Measurements from ENCODE around the gene DBT. TPM values are rescaled to one million over a fixed set of nuclear protein-coding genes. Genes with fewer than 3 reads are reported as not detected.

DBT gene
- total and polyA plus RNA-seq, 10 of the 15 experiments (the other 5 are each of a cell fraction or from before 2014, with no cell fraction given), result 2.1 to 15.9 (median 6.9) TPM

DNA sequence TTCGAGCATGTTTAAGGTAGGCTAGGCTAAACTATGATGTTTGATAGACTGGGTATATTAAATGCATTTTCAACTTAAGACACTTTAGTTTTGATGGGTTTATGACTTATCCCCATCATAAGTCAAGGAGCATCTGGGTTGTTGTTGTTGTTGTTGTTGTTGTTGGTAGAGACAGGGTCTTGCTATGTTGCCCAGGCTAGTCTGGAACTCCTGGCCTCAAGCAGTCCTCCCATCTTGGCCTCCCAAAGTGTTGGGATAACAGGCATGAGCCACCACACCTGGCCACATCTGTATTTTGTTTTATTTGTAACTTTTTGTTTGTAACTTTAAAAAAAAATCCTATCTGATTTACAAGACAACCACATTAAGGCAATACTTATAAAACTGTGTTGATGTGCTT, 17.5 kb downstream of the DBT start:
- ChIA-PET RAD21 (ENCODE audit: unreplicated experiment) (no interaction called here), SMC1A (ENCODE audit: uncharacterized antibody, unreplicated experiment) (no interaction called here), CTCF (no interaction called here), POLR2A (no interaction called here)
- ATAC-seq (no peak), FAIRE-seq (no peak), DNase-seq (ENCODE audit: low read depth, low spot score) (no peak)
- no peak overlapping the region for H3K4me2 ChIP-seq (ENCODE audit: control insufficient read depth, insufficient read depth)
- BruUV-seq (replicated peaks), result no TSS peak
- no peaks in the 10 kb centered on the region for H3K9me3 ChIP-seq (replicated peaks; ENCODE audit: control insufficient read depth, insufficient read depth, low read length)
- H3K79me2 ChIP-seq (ENCODE audit: control insufficient read depth, insufficient read depth, low read length), result no peaks in the 10 kb centered on the region
- no peaks in the 10 kb centered on the region for H4K20me1 ChIP-seq (ENCODE audit: control insufficient read depth, insufficient read depth)
- no peaks in the 10 kb centered on the region for H3K4me1 ChIP-seq (ENCODE audit: control insufficient read depth, insufficient read depth, low read length)
- WGBS (ENCODE audit: insufficient coverage, insufficient replicate concordance, low lambda C conversion rate, missing lambda C conversion rate), result 100% methylated on average over 1 of the region's 1 CpG
- H3K4me3 ChIP-seq, result no peak overlapping the region
- H3K9ac ChIP-seq (ENCODE audit: control insufficient read depth, insufficient read depth, low read length), result no peak overlapping the region
- TF ChIP-seq SMARCA5 (IDR thresholded peaks at IDR 0.05) (no peak), FOXM1 (IDR thresholded peaks at IDR 0.05; ENCODE audit: low read depth, low read length) (no peak), ESRRA (IDR thresholded peaks at IDR 0.05; ENCODE audit: low read length) (no peak), MXI1 (IDR thresholded peaks at IDR 0.05; ENCODE audit: low read depth, low read length) (no peak), CBFB (IDR thresholded peaks at IDR 0.05; ENCODE audit: low read depth) (no peak), HDAC6 (IDR thresholded peaks at IDR 0.05; ENCODE audit: unreplicated experiment) (no peak)
- H3K27me3 ChIP-seq (replicated peaks in 1 of 2; ENCODE audit: control insufficient read depth in 2 of 2, insufficient read depth in 2 of 2, low read length in 1 of 2), result no peaks in the 10 kb centered on the region
- H3K36me3 ChIP-seq (ENCODE audit: control insufficient read depth in 2 of 2, insufficient read depth in 2 of 2, low read length in 1 of 2), result peaks cover 0 to 14% of the 10 kb centered on the region in 2 experiments
- intact Hi-C loops (cut with micrococcal nuclease; ENCODE audit: unreplicated experiment) (no loop called here), in situ Hi-C loops (cut with MboI) (no loop called here)
- H2AFZ ChIP-seq (ENCODE audit: control insufficient read depth, low read depth, low read length), result no peak overlapping the region
- no peak overlapping the region for H3K27ac ChIP-seq (ENCODE audit: control insufficient read depth, insufficient read depth)

DNA sequence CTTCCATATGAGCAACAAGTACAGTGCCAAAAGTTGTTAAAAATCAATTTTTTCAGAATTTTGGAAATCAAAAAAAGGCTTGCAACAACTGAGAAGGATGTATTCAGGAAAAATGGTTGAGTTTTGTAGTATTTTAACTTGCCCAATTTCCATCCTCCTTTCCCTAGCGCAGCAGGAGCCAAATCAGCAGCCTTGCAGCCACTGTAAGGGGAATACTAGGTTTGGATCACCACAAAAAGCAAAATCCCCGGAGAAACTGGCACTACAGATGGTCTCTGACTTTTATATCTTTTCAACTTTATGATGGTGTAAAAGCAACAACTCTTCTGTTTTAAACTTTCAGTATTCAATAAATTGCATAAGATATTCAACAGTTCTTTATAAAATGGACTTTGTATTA, 17.9 kb downstream of the DBT start:
- no peak for DNase-seq (ENCODE audit: low read depth, low spot score)
- Histone ChIP-seq H3K4me2 (ENCODE audit: control insufficient read depth, insufficient read depth) (no peak overlapping the region), H3K4me1 (ENCODE audit: control insufficient read depth, insufficient read depth, low read length) (no peaks in the 10 kb centered on the region), H3K9ac (ENCODE audit: control insufficient read depth, insufficient read depth, low read length) (no peak overlapping the region), H3K9me3 (replicated peaks; ENCODE audit: control insufficient read depth, insufficient read depth, low read length) (no peaks in the 10 kb centered on the region), H3K27ac (ENCODE audit: control insufficient read depth, insufficient read depth) (no peak overlapping the region), H4K20me1 (ENCODE audit: control insufficient read depth, insufficient read depth) (no peaks in the 10 kb centered on the region), H2AFZ (ENCODE audit: control insufficient read depth, low read depth, low read length) (no peak overlapping the region), H3K27me3 (replicated peaks in 1 of 2; ENCODE audit: control insufficient read depth in 2 of 2, insufficient read depth in 2 of 2, low read length in 1 of 2) (no peaks in the 10 kb centered on the region), H3K36me3 (ENCODE audit: control insufficient read depth in 2 of 2, insufficient read depth in 2 of 2, low read length in 1 of 2) (peaks cover 0 to 14% of the 10 kb centered on the region in 2 experiments), H3K4me3 (no peak overlapping the region), H3K79me2 (ENCODE audit: control insufficient read depth, insufficient read depth, low read length) (no peaks in the 10 kb centered on the region)
- FAIRE-seq, result no peak
- ChIA-PET POLR2A (no interaction called here), SMC1A (ENCODE audit: uncharacterized antibody, unreplicated experiment) (no interaction called here), RAD21 (ENCODE audit: unreplicated experiment) (no interaction called here), CTCF (no interaction called here)
- WGBS (ENCODE audit: insufficient coverage, insufficient replicate concordance, low lambda C conversion rate, missing lambda C conversion rate), result 100% methylated on average over 2 of the region's 2 CpGs
- BruUV-seq (replicated peaks), result no TSS peak
- no peak for ATAC-seq
- intact Hi-C loops (cut with micrococcal nuclease; ENCODE audit: unreplicated experiment) (no loop called here), in situ Hi-C loops (cut with MboI) (no loop called here)
- TF ChIP-seq, protein P1, sequence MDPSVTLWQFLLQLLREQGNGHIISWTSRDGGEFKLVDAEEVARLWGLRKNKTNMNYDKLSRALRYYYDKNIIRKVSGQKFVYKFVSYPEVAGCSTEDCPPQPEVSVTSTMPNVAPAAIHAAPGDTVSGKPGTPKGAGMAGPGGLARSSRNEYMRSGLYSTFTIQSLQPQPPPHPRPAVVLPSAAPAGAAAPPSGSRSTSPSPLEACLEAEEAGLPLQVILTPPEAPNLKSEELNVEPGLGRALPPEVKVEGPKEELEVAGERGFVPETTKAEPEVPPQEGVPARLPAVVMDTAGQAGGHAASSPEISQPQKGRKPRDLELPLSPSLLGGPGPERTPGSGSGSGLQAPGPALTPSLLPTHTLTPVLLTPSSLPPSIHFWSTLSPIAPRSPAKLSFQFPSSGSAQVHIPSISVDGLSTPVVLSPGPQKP (IDR thresholded peaks at IDR 0.05; ENCODE audit: low read depth, low read length), result no peak
- TF ChIP-seq, protein P2, sequence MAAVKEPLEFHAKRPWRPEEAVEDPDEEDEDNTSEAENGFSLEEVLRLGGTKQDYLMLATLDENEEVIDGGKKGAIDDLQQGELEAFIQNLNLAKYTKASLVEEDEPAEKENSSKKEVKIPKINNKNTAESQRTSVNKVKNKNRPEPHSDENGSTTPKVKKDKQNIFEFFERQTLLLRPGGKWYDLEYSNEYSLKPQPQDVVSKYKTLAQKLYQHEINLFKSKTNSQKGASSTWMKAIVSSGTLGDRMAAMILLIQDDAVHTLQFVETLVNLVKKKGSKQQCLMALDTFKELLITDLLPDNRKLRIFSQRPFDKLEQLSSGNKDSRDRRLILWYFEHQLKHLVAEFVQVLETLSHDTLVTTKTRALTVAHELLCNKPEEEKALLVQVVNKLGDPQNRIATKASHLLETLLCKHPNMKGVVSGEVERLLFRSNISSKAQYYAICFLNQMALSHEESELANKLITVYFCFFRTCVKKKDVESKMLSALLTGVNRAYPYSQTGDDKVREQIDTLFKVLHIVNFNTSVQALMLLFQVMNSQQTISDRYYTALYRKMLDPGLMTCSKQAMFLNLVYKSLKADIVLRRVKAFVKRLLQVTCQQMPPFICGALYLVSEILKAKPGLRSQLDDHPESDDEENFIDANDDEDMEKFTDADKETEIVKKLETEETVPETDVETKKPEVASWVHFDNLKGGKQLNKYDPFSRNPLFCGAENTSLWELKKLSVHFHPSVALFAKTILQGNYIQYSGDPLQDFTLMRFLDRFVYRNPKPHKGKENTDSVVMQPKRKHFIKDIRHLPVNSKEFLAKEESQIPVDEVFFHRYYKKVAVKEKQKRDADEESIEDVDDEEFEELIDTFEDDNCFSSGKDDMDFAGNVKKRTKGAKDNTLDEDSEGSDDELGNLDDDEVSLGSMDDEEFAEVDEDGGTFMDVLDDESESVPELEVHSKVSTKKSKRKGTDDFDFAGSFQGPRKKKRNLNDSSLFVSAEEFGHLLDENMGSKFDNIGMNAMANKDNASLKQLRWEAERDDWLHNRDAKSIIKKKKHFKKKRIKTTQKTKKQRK (IDR thresholded peaks at IDR 0.05; ENCODE audit: low read depth, low read length), result no peak
- TF ChIP-seq STAT3 (IDR thresholded peaks at IDR 0.05; ENCODE audit: low read depth, low read length), result no peak
- TF ChIP-seq EZH2 (IDR thresholded peaks at IDR 0.05; ENCODE audit: borderline replicate concordance, control insufficient read depth, low read depth, low read length), result no peak
- no peak for TF ChIP-seq MEF2A (IDR thresholded peaks at IDR 0.05; ENCODE audit: insufficient read depth, low read depth, low read length)
- TF ChIP-seq NFYB (IDR thresholded peaks at IDR 0.05; ENCODE audit: insufficient read depth, low read depth, low read length), result no peak
